Uterus (tissue), 4 donors: Measurements from ENCODE around the gene ATP5F1E. TPM values are rescaled to one million over a fixed set of nuclear protein-coding genes. Genes with fewer than 3 reads are reported as not detected.

Experiments
- DNase-seq, 2 donors: peaks; one replicate each; pipeline ENCODE4 v3.0.0-alpha.2; 2019 to 2020
- H3K27ac ChIP-seq, 2 donors: fragments of 200-600 bp; sonication (generic); 1 replicate in 1 of 2; 2 replicates in 1 of 2; pipeline ENCODE4 v1.5.1; 2016 to 2018
- H3K27me3 ChIP-seq, 2 donors: fragments of 200-600 bp; sonication (generic); one replicate each; pipeline ENCODE4 v1.5.1; 2018 to 2019; ENCODE audit warnings: control low read depth in 1 of 2
- H3K36me3 ChIP-seq, 2 donors: fragments of 200-600 bp; sonication (generic); one replicate each; pipeline ENCODE4 v1.5.1; 2019; ENCODE audit warnings: control low read depth in 1 of 2
- H3K4me1 ChIP-seq, 2 donors: fragments of 200-600 bp; sonication (generic); one replicate each; pipeline ENCODE4 v1.5.1; 2018 to 2019; ENCODE audit warnings: control low read depth in 1 of 2
- H3K4me3 ChIP-seq, 2 donors: fragments of 200-600 bp; sonication (generic); 1 replicate in 1 of 2; 2 replicates in 1 of 2; pipeline ENCODE4 v1.5.1; 2018 to 2019; ENCODE audit warnings: mild to moderate bottlenecking in 1 of 2
- H3K9me3 ChIP-seq, 2 donors: fragments of 200-600 bp; sonication (generic); one replicate each; pipeline ENCODE4 v1.5.1; 2019; ENCODE audit warnings: control low read depth in 1 of 2
- CTCF ChIP-seq, 4 experiments: fragments of 200-600 bp in 2 of 4; fragments of 450-650 bp in 2 of 4; sonication (generic) in 2 of 4; IDR thresholded peaks; one replicate each; pipeline ENCODE4 v1.5.1; 2016 to 2019; ENCODE audit warnings: antibody characterized with exemption in 4 of 4, mild to moderate bottlenecking in 2 of 4, moderate library complexity in 1 of 4
- POLR2A ChIP-seq, 2 donors: fragments of 450-650 bp; IDR thresholded peaks; one replicate each; pipeline ENCODE4 v1.6.1; 2016; ENCODE audit warnings: antibody characterized with exemption in 2 of 2, mild to moderate bottlenecking in 1 of 2, moderate library complexity in 1 of 2
- intact Hi-C: fragments of 100-400 bp; cut with DNase I; formaldehyde crosslinking; loops from one replicate; pipeline ENCODE4 v1.15.1; 2023; ENCODE audit warnings: low total_unique reads
- total RNA-seq, 4 donors: library from RNA; depleted of rRNA in 3 of 4; stranded (reverse); fragments of >200 nt in 3 of 4; gene quantifications; one replicate each; pipeline versions ENCODE4 v1.1.0 to v1.2.4, GENCODE V29; 2014 to 2023
- donor health status: DM: yes; HTN: yes; CAD: no.

ATP5F1E gene
- total RNA-seq, 4 donors from 2014 or later = 5.6 to 42.4 (median 21.1) TPM

GRCh38 chr20:59010995-59011873 is 20.9 kb downstream of the ATP5F1E start:
- Histone ChIP-seq H3K4me3 (no peak overlapping the region), H3K9me3 (no peaks in the 10 kb centered on the region), H3K4me1 (no peaks in the 10 kb centered on the region), H3K36me3 (no peaks in the 10 kb centered on the region), H3K27me3 (no peaks in the 10 kb centered on the region), H3K27ac (no peak overlapping the region)
- DNase-seq = no peak
- TF ChIP-seq CTCF (IDR thresholded peaks at IDR 0.05) (no peak), POLR2A (IDR thresholded peaks at IDR 0.05) (no peak)
- intact Hi-C loops = no loop called here

- intact Hi-C loops = no loop called here
- H3K9me3 ChIP-seq = no peaks in the 10 kb centered on the region
Observed at GRCh38 chr20:59010321-59010994, 21.7 kb downstream of the ATP5F1E start.

GRCh38 chr20:59008715-59009336 is 23.3 kb downstream of the ATP5F1E start:
- Histone ChIP-seq H3K36me3 (no peaks in the 10 kb centered on the region), H3K4me3 (no peak overlapping the region), H3K4me1 (peaks cover 0 to 4% of the 10 kb centered on the region in 2 donors), H3K27ac (no peak overlapping the region), H3K27me3 (no peaks in the 10 kb centered on the region), H3K9me3 (no peaks in the 10 kb centered on the region)
- intact Hi-C loops = no loop called here
- DNase-seq = no peak
- TF ChIP-seq POLR2A (IDR thresholded peaks at IDR 0.05) (no peak), CTCF (IDR thresholded peaks at IDR 0.05) (no peak)

More at GRCh38 chr20:59010321-59010994, 21.7 kb downstream of the ATP5F1E start:
- H3K36me3 ChIP-seq = no peaks in the 10 kb centered on the region
- no peak for TF ChIP-seq CTCF (IDR thresholded peaks at IDR 0.05)
- TF ChIP-seq POLR2A (IDR thresholded peaks at IDR 0.05) = no peak
- H3K4me3 ChIP-seq = no peak overlapping the region
- DNase-seq = peak in 1 of 2 donors; percentile 39
- H3K27me3 ChIP-seq = no peaks in the 10 kb centered on the region
- H3K4me1 ChIP-seq = peaks cover 0 to 3% of the 10 kb centered on the region in 2 donors
- no peak overlapping the region for H3K27ac ChIP-seq

- DNase-seq = peak in 1 of 2 donors; percentile 25
- Histone ChIP-seq H3K27ac (peak overlapping the region; percentile 80), H3K4me3 (peak overlapping the region; percentile 54 to 58), H3K9me3 (no peaks in the 10 kb centered on the region), H3K4me1 (peaks cover 0 to 4% of the 10 kb centered on the region in 2 donors), H3K36me3 (no peaks in the 10 kb centered on the region), H3K27me3 (no peaks in the 10 kb centered on the region)
- intact Hi-C loops = no loop called here
- TF ChIP-seq POLR2A (IDR thresholded peaks at IDR 0.05) = no peak
- TF ChIP-seq CTCF (IDR thresholded peaks at IDR 0.05) = no peak
Observed at GRCh38 chr20:59007665-59008511, 24.2 kb downstream of the ATP5F1E start.
